Activated CD8-positive, alpha-beta T cell treated with anti-CD3 and anti-CD28 coated beads for 36 hours (primary cell): Measurements from ENCODE around the gene DYRK3. TPM values are rescaled to one million over a fixed set of nuclear protein-coding genes. Genes with fewer than 3 reads are reported as not detected.

Source experiments
- ATAC-seq: fragments of 200-7000 bp; cut with Tn5 transposase; one replicate; pipeline ENCODE4 v1.10.0; 2021; ENCODE audit warnings: mild to moderate bottlenecking, moderate library complexity
- CTCF ChIA-PET: fragments of 350-600 bp; sonication (Branson Sonifier 250); formaldehyde crosslinking; loops from one replicate; lab custom pipeline; 2021; ENCODE audit warnings: antibody characterized with exemption; lab: Charles Lee
- POLR2A ChIA-PET: fragments of 350-600 bp; sonication (Branson Sonifier 250); formaldehyde crosslinking; loops from one replicate; lab custom pipeline; 2021; ENCODE audit warnings: antibody characterized with exemption; lab: Charles Lee
- DNase-seq: peaks from one replicate; pipeline ENCODE4 v3.0.0-alpha.2; 2020
- H3K27ac Mint-ChIP-seq: one replicate; pipeline ENCODE4 v1.8.0; 2021; ENCODE audit warnings: mild to moderate bottlenecking, mixed read lengths
- H3K27me3 Mint-ChIP-seq: one replicate; pipeline ENCODE4 v1.8.0; 2021; ENCODE audit warnings: mixed read lengths
- H3K36me3 Mint-ChIP-seq: one replicate; pipeline ENCODE4 v1.8.0; 2021; ENCODE audit warnings: low read depth, mixed read lengths
- H3K4me1 Mint-ChIP-seq: one replicate; pipeline ENCODE4 v1.8.0; 2021; ENCODE audit warnings: low read depth, mixed read lengths
- H3K4me3 Mint-ChIP-seq: one replicate; pipeline ENCODE4 v1.8.0; 2021; ENCODE audit warnings: mild to moderate bottlenecking, moderate library complexity, mixed read lengths
- H3K9me3 Mint-ChIP-seq: one replicate; pipeline ENCODE4 v1.8.0; 2021; ENCODE audit warnings: mixed read lengths
- CTCF ChIP-seq: fragments of 200-600 bp; IDR thresholded peaks from one replicate; pipeline ENCODE4 v1.8.0; 2022; ENCODE audit warnings: antibody characterized with exemption, mild to moderate bottlenecking
- intact Hi-C: fragments of 100-400 bp; cut with micrococcal nuclease; formaldehyde crosslinking; loops from one replicate; pipeline ENCODE4 v1.10.0; 2022
- total RNA-seq, 2 experiments: library from RNA; stranded (reverse); gene quantifications; one replicate each; pipeline ENCODE4 v1.2.3, GENCODE V29; 2021

DYRK3 gene
- total RNA-seq, 2 experiments from 2014 or later, result 4.7 to 4.9 TPM

- ChIA-PET POLR2A (no interaction called here), CTCF (interaction anchor here (0.7 to 2.8 kb wide), 6 partner anchors 10 to 59 kb away, joined by 3 to 16 read pairs (median 4); partner anchors contain the start of gene DYRK3)
- intact Hi-C loops, result loop anchor here (10.0 kb wide), 1 partner anchor 60 kb away; no protein-coding TSS in a partner anchor
- Mint-ChIP-seq H3K27ac (no peak overlapping the region), H3K4me3 (no peak overlapping the region), H3K9me3 (no peaks in the 10 kb centered on the region), H3K36me3 (peaks cover 55% of the 10 kb centered on the region), H3K4me1 (peaks cover 28% of the 10 kb centered on the region), H3K27me3 (no peaks in the 10 kb centered on the region)
- TF ChIP-seq CTCF, result no peak
- no peak for DNase-seq
- ATAC-seq, result no peak
Measured at GRCh38 chr1:206604861-206605260, 30.5 kb upstream of the DYRK3 start.

- H3K4me3 Mint-ChIP-seq, result no peak overlapping the region
- intact Hi-C loops, result loop anchor here (10.0 kb wide), 1 partner anchor 58 kb away; no protein-coding TSS in a partner anchor
- H3K27me3 Mint-ChIP-seq, result no peaks in the 10 kb centered on the region
- DNase-seq (peak; percentile 49), ATAC-seq (no peak)
- H3K9me3 Mint-ChIP-seq, result no peaks in the 10 kb centered on the region
- peak overlapping the region; percentile 36 for H3K27ac Mint-ChIP-seq
- H3K4me1 Mint-ChIP-seq, result peaks cover 45% of the 10 kb centered on the region
- peaks cover 67% of the 10 kb centered on the region for H3K36me3 Mint-ChIP-seq
- ChIA-PET POLR2A (interaction anchor here (0.7 to 1.0 kb wide), 3 partner anchors 15 to 34 kb away, joined by 3 to 4 read pairs (median 3); no protein-coding TSS in a partner anchor), CTCF (interaction anchor here (0.6 to 5.6 kb wide), 25 partner anchors 8 to 199 kb away, joined by 3 to 84 read pairs (median 6); partner anchors contain the start of gene DYRK3)
- peak; percentile 53 for TF ChIP-seq CTCF
Measured at GRCh38 chr1:206606867-206607266, 28.5 kb upstream of the DYRK3 start.

- CTCF ChIA-PET, result interaction anchor here (0.7 to 7.1 kb wide), 31 partner anchors 8 to 304 kb away, joined by 3 to 84 read pairs (median 6); partner anchors contain the start of gene DYRK3
- Mint-ChIP-seq H3K27ac (peak overlapping the region; percentile 92), H3K9me3 (no peaks in the 10 kb centered on the region), H3K4me1 (peaks cover 45% of the 10 kb centered on the region), H3K4me3 (peak overlapping the region; percentile 58), H3K27me3 (no peaks in the 10 kb centered on the region), H3K36me3 (peaks cover 57% of the 10 kb centered on the region)
- POLR2A ChIA-PET, result interaction anchor here (0.7 to 2.4 kb wide), 6 partner anchors 13 to 102 kb away, joined by 3 to 9 read pairs (median 3); no protein-coding TSS in a partner anchor
- TF ChIP-seq CTCF, result peak; percentile 79
- intact Hi-C loops, result loop anchor here (10.0 kb wide), 1 partner anchor 57 kb away; no protein-coding TSS in a partner anchor
- DNase-seq, result peak; percentile 75
- no peak for ATAC-seq
Measured at GRCh38 chr1:206608108-206608698, 27.1 kb upstream of the DYRK3 start.

- H3K4me1 Mint-ChIP-seq, result peaks cover 45% of the 10 kb centered on the region
- peaks cover 53% of the 10 kb centered on the region for H3K36me3 Mint-ChIP-seq
- ChIA-PET CTCF (interaction anchor here (0.7 to 7.1 kb wide), 30 partner anchors 9 to 316 kb away, joined by 3 to 84 read pairs (median 5); partner anchors contain the start of gene DYRK3), POLR2A (interaction anchor here (0.6 to 2.4 kb wide), 17 partner anchors 11 to 1068 kb away, joined by 3 to 9 read pairs (median 3); partner anchors contain the start of gene DYRK3)
- peak overlapping the region; percentile 92 for H3K27ac Mint-ChIP-seq
- intact Hi-C loops, result loop anchor here (10.0 kb wide), 1 partner anchor 55 kb away; no protein-coding TSS in a partner anchor
- DNase-seq, result peak; percentile 42
- H3K27me3 Mint-ChIP-seq, result no peaks in the 10 kb centered on the region
- H3K9me3 Mint-ChIP-seq, result no peaks in the 10 kb centered on the region
- peak overlapping the region; percentile 58 for H3K4me3 Mint-ChIP-seq
- peak; percentile 37 for ATAC-seq
- no peak for TF ChIP-seq CTCF
Measured at GRCh38 chr1:206609229-206609991, 25.9 kb upstream of the DYRK3 start.
